HG03108 (cell line): ENCODE measurements around the gene KCNE4.
"Not testable (repeated sequence)": the region's sequence is repeated elsewhere in the genome, so short reads cannot be mapped to it uniquely, and the experiment has no call there.

Source experiments
- ATAC-seq: cut with Tn5 transposase; IDR thresholded peaks from one replicate; pipeline ENCODE4 v1.9.1; 2021; ENCODE audit warnings: moderate library complexity; ENCODE audit not compliant: unreplicated experiment

Gene KCNE4

GRCh38 chr2:223056701-223057418 is 4.9 kb downstream of the KCNE4 start:
- ATAC-seq: no peak

- ATAC-seq: no peak
These were observed 5.6 kb downstream of the KCNE4 start for GRCh38 chr2:223057569-223057968.

GRCh38 chr2:223058952-223059716 is 7.1 kb downstream of the KCNE4 start:
- ATAC-seq: no peak

- no peak for ATAC-seq
These were observed 8.3 kb downstream of the KCNE4 start for GRCh38 chr2:223060201-223060825.

- ATAC-seq: no peak
These were observed 10.4 kb downstream of the KCNE4 start for GRCh38 chr2:223062396-223062795.

GRCh38 chr2:223065107-223065506 is 13.1 kb downstream of the KCNE4 start:
- no peak for ATAC-seq

- ATAC-seq: no peak
These were observed 14.7 kb downstream of the KCNE4 start for GRCh38 chr2:223066721-223067120.

GRCh38 chr2:223068071-223068470 is 16.1 kb downstream of the KCNE4 start:
- ATAC-seq: no peak

- no peak for ATAC-seq
These were observed 17.5 kb downstream of the KCNE4 start for GRCh38 chr2:223069465-223069864.

- ATAC-seq: no peak
These were observed 18.0 kb downstream of the KCNE4 start for GRCh38 chr2:223069988-223070387.

- ATAC-seq: no peak
These were observed 19.1 kb downstream of the KCNE4 start for GRCh38 chr2:223071139-223071538.

GRCh38 chr2:223072826-223073225 is 20.8 kb downstream of the KCNE4 start:
- ATAC-seq: no peak

- ATAC-seq: peak; percentile 82
These were observed 23.6 kb downstream of the KCNE4 start for GRCh38 chr2:223075301-223076270.

- no peak for ATAC-seq
These were observed 24.6 kb downstream of the KCNE4 start for GRCh38 chr2:223076573-223076972.

GRCh38 chr2:223078482-223078881 is 26.5 kb downstream of the KCNE4 start:
- no peak for ATAC-seq

- no peak for ATAC-seq
These were observed 27.4 kb downstream of the KCNE4 start for GRCh38 chr2:223079378-223079777.

GRCh38 chr2:223079925-223080324 is 27.9 kb downstream of the KCNE4 start:
- no peak for ATAC-seq

GRCh38 chr2:223080790-223081360 is 28.9 kb downstream of the KCNE4 start:
- not testable (repeated sequence) for ATAC-seq

GRCh38 chr2:223081789-223082188 is 29.8 kb downstream of the KCNE4 start:
- ATAC-seq: no peak

- ATAC-seq: no peak
These were observed 30.7 kb downstream of the KCNE4 start for GRCh38 chr2:223082706-223083105.
